GM19455 (cell line): ENCODE results near the gene KLHDC10.
"Not testable (repeated sequence)": the region's sequence is repeated elsewhere in the genome, so short reads cannot be mapped to it uniquely, and the experiment has no call there.

Experiments used
- ATAC-seq: cut with Tn5 transposase; IDR thresholded peaks from one replicate; pipeline ENCODE4 v1.9.1; 2021; ENCODE audit not compliant: unreplicated experiment

Gene KLHDC10

GRCh38 chr7:130154131-130154500, 83.8 kb downstream of the KLHDC10 start:
- no peak for ATAC-seq

GRCh38 chr7:130154501-130155317, 84.4 kb downstream of the KLHDC10 start:
- no peak for ATAC-seq

- ATAC-seq: no peak
Measured at GRCh38 chr7:130156140-130156539, 85.8 kb downstream of the KLHDC10 start.

- no peak for ATAC-seq
Measured at GRCh38 chr7:130157700-130158099, 87.4 kb downstream of the KLHDC10 start.

- no peak for ATAC-seq
Measured at GRCh38 chr7:130160023-130160422, 89.7 kb downstream of the KLHDC10 start.

- ATAC-seq: no peak
Measured at GRCh38 chr7:130160455-130160854, 90.1 kb downstream of the KLHDC10 start.

- no peak for ATAC-seq
Measured at GRCh38 chr7:130162196-130162595, 91.9 kb downstream of the KLHDC10 start.

- ATAC-seq: no peak
Measured at GRCh38 chr7:130174237-130174959, 104.1 kb downstream of the KLHDC10 start.

- no peak for ATAC-seq
Measured at GRCh38 chr7:130178251-130178650, 107.9 kb downstream of the KLHDC10 start.

GRCh38 chr7:130179631-130180030, 109.3 kb downstream of the KLHDC10 start:
- ATAC-seq: no peak

GRCh38 chr7:130180571-130181262, 110.4 kb downstream of the KLHDC10 start:
- ATAC-seq: no peak

- no peak for ATAC-seq
Measured at GRCh38 chr7:130181263-130181605, 110.9 kb downstream of the KLHDC10 start.

GRCh38 chr7:130182990-130183389, 112.7 kb downstream of the KLHDC10 start:
- ATAC-seq: peak; percentile 76

GRCh38 chr7:130184349-130184748, 114.0 kb downstream of the KLHDC10 start:
- not testable (repeated sequence) for ATAC-seq
